Chondrocyte (in vitro differentiated cells): Measurements from ENCODE around the gene ARTN. TPM values are rescaled to one million over a fixed set of nuclear protein-coding genes. Genes with fewer than 3 reads are reported as not detected.

ENCODE experiments used
- DNase-seq: peaks from one replicate; pipeline ENCODE4 v3.0.0; 2021; ENCODE audit warnings: mixed read lengths, low spot score
- H3K27ac Mint-ChIP-seq: one replicate; pipeline ENCODE4 v1.8.0; 2021; ENCODE audit warnings: mild to moderate bottlenecking, moderate library complexity, mixed read lengths; ENCODE audit not compliant: unreplicated experiment
- H3K27me3 Mint-ChIP-seq: 2 replicates; pipeline ENCODE4 v1.8.0; 2021; ENCODE audit warnings: low read depth, mixed read lengths
- H3K36me3 Mint-ChIP-seq: 2 replicates; pipeline ENCODE4 v1.8.0; 2021; ENCODE audit warnings: low read depth, mixed read lengths
- H3K4me1 Mint-ChIP-seq: 2 replicates; pipeline ENCODE4 v1.8.0; 2021; ENCODE audit warnings: low read depth, mild to moderate bottlenecking, mixed read lengths
- H3K4me3 Mint-ChIP-seq: one replicate; pipeline ENCODE4 v1.8.0; 2021; ENCODE audit warnings: mild to moderate bottlenecking, moderate library complexity, mixed read lengths; ENCODE audit not compliant: unreplicated experiment
- H3K9me3 Mint-ChIP-seq: 2 replicates; pipeline ENCODE4 v1.8.0; 2021; ENCODE audit warnings: low read depth, mixed read lengths
- total RNA-seq: library from RNA; stranded (reverse); gene quantifications from 3 replicates; pipeline ENCODE4 v1.2.1, GENCODE V29; 2021
- TF ChIP-seq, protein P1 (sequence below): fragments of 200-600 bp; sonication (generic); IDR thresholded peaks from 2 replicates; pipeline ENCODE4 v1.5.0; 2021; ENCODE audit warnings: antibody characterized with exemption, mild to moderate bottlenecking, moderate library complexity

Gene ARTN
- total RNA-seq, 1 donor from 2014 or later, result 0.50 TPM

DNA sequence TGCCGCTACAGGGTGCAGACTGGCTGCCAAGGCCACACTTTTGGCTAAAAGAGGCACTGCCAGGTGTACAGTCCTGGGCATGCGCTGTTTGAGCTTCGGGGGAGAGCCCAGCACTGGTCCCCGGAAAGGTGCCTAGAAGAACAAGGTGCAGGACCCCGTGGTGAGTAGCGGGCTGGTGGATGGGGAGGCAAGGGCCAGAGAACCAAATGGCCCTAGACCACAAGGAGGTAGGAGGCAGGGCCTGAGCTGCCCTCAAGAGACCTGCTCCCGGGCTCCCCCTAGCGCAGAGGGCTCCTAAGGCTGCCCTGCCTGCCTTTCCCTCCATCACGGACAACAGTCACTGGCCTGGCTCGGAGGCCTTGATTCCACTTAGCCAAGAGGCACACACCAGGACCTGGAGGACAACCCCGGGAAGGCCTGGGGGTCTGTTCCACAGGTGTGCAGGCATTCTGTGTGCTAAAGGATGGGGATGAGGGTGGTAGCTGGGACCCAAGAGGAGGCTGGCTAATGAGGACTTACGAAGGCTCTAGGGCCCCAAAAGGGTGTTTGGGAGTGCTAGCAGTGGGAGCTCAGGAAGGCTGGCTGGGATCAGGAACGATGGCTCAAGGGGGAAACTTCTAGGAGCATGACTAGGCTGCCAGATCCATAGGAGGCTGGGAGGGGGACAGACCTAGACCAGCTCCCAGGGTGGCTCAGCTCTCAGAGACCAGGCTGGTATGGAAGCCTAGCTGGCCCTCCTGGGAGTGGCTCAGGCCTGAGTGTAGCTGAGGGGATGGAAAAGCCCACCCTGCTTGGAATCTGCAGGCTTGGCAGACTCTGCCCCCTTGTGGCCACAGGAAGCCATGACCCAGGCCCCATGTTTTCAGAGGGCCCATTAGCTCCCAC lies 742 bp downstream of the ARTN start:
- TF ChIP-seq, protein P1, sequence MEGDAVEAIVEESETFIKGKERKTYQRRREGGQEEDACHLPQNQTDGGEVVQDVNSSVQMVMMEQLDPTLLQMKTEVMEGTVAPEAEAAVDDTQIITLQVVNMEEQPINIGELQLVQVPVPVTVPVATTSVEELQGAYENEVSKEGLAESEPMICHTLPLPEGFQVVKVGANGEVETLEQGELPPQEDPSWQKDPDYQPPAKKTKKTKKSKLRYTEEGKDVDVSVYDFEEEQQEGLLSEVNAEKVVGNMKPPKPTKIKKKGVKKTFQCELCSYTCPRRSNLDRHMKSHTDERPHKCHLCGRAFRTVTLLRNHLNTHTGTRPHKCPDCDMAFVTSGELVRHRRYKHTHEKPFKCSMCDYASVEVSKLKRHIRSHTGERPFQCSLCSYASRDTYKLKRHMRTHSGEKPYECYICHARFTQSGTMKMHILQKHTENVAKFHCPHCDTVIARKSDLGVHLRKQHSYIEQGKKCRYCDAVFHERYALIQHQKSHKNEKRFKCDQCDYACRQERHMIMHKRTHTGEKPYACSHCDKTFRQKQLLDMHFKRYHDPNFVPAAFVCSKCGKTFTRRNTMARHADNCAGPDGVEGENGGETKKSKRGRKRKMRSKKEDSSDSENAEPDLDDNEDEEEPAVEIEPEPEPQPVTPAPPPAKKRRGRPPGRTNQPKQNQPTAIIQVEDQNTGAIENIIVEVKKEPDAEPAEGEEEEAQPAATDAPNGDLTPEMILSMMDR, result peak; percentile 88
- Mint-ChIP-seq H3K9me3 (peaks cover 3% of the 10 kb centered on the region), H3K36me3 (peaks cover 5% of the 10 kb centered on the region), H3K27ac (no peak overlapping the region), H3K27me3 (peaks cover 2% of the 10 kb centered on the region), H3K4me1 (peaks cover 20% of the 10 kb centered on the region), H3K4me3 (peak overlapping the region; percentile 51)
- no peak for DNase-seq

DNA sequence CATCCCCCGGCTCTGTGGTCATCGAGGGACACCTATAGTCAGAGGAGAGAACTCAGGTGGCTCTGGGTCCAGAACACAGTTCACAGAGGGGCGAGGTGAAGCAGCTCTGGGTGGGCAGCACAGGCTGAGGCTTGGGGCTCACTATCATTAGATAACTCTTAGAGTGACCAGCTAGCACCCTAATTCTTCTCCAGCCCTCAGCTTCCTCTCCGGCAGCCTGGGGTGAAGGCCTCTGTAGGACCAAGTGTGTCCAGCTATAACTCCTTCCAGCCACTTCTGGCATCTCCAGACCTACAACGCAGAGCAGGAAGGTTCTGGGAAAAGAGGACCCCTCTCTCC lies 1.4 kb downstream of the ARTN start:
- no peak overlapping the region for H3K27ac Mint-ChIP-seq
- TF ChIP-seq, protein P1, result peak; percentile 35
- no peak overlapping the region for H3K4me3 Mint-ChIP-seq
- H3K36me3 Mint-ChIP-seq, result peaks cover 3% of the 10 kb centered on the region
- no peak for DNase-seq
- no peaks in the 10 kb centered on the region for H3K9me3 Mint-ChIP-seq
- peaks cover 15% of the 10 kb centered on the region for H3K4me1 Mint-ChIP-seq
- H3K27me3 Mint-ChIP-seq, result peaks cover 8% of the 10 kb centered on the region

DNA sequence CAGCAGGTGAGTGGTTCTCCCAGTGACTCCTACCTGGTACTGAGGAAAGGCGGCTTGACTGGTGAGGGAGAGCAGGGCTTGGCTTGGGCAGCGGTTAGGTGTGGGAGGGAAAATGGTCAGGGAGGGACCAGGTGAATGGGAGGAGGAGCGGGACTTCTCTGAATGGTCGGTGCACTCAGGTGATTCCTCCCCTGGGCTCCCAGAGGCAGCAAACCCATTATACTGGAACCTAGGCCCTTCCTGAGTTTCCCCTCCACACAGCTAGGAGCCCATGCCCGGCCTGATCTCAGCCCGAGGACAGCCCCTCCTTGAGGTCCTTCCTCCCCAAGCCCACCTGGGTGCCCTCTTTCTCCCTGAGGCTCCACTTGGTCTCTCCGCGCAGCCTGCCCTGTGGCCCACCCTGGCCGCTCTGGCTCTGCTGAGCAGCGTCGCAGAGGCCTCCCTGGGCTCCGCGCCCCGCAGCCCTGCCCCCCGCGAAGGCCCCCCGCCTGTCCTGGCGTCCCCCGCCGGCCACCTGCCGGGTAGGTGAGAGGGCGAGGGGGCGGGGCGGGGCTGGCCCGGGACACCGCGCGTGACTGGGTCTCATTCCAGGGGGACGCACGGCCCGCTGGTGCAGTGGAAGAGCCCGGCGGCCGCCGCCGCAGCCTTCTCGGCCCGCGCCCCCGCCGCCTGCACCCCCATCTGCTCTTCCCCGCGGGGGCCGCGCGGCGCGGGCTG lies 2.3 kb downstream of the ARTN start:
- Mint-ChIP-seq H3K36me3 (peaks cover 3% of the 10 kb centered on the region), H3K4me1 (peaks cover 15% of the 10 kb centered on the region), H3K9me3 (no peaks in the 10 kb centered on the region), H3K27me3 (peaks cover 10% of the 10 kb centered on the region), H3K27ac (no peak overlapping the region), H3K4me3 (peak overlapping the region; percentile 52)
- DNase-seq, result no peak
- TF ChIP-seq, protein P1, result no peak

DNA sequence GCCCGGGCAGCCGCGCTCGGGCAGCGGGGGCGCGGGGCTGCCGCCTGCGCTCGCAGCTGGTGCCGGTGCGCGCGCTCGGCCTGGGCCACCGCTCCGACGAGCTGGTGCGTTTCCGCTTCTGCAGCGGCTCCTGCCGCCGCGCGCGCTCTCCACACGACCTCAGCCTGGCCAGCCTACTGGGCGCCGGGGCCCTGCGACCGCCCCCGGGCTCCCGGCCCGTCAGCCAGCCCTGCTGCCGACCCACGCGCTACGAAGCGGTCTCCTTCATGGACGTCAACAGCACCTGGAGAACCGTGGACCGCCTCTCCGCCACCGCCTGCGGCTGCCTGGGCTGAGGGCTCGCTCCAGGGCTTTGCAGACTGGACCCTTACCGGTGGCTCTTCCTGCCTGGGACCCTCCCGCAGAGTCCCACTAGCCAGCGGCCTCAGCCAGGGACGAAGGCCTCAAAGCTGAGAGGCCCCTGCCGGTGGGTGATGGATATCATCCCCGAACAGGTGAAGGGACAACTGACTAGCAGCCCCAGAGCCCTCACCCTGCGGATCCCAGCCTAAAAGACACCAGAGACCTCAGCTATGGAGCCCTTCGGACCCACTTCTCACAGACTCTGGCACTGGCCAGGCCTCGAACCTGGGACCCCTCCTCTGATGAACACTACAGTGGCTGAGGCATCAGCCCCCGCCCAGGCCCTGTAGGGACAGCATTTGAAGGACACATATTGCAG lies 3.0 kb downstream of the ARTN start:
- no peak overlapping the region for H3K27ac Mint-ChIP-seq

More for the DNA sequence above, 3.0 kb downstream of the ARTN start:
- no peak for DNase-seq
- peaks cover 15% of the 10 kb centered on the region for H3K4me1 Mint-ChIP-seq
- TF ChIP-seq, protein P1, result peak; percentile 47
- H3K27me3 Mint-ChIP-seq, result peaks cover 10% of the 10 kb centered on the region
- H3K4me3 Mint-ChIP-seq, result peak overlapping the region; percentile 58
- peaks cover 3% of the 10 kb centered on the region for H3K36me3 Mint-ChIP-seq
- no peaks in the 10 kb centered on the region for H3K9me3 Mint-ChIP-seq
